Chondrocyte (in vitro differentiated cells): Measurements from ENCODE around the gene ZNF423. TPM values are rescaled to one million over a fixed set of nuclear protein-coding genes. Genes with fewer than 3 reads are reported as not detected.

Experiments used
- DNase-seq: peaks from one replicate; pipeline ENCODE4 v3.0.0; 2021; ENCODE audit warnings: mixed read lengths, low spot score
- H3K27ac Mint-ChIP-seq: one replicate; pipeline ENCODE4 v1.8.0; 2021; ENCODE audit warnings: mild to moderate bottlenecking, moderate library complexity, mixed read lengths; ENCODE audit not compliant: unreplicated experiment
- H3K27me3 Mint-ChIP-seq: 2 replicates; pipeline ENCODE4 v1.8.0; 2021; ENCODE audit warnings: low read depth, mixed read lengths
- H3K36me3 Mint-ChIP-seq: 2 replicates; pipeline ENCODE4 v1.8.0; 2021; ENCODE audit warnings: low read depth, mixed read lengths
- H3K4me1 Mint-ChIP-seq: 2 replicates; pipeline ENCODE4 v1.8.0; 2021; ENCODE audit warnings: low read depth, mild to moderate bottlenecking, mixed read lengths
- H3K4me3 Mint-ChIP-seq: one replicate; pipeline ENCODE4 v1.8.0; 2021; ENCODE audit warnings: mild to moderate bottlenecking, moderate library complexity, mixed read lengths; ENCODE audit not compliant: unreplicated experiment
- H3K9me3 Mint-ChIP-seq: 2 replicates; pipeline ENCODE4 v1.8.0; 2021; ENCODE audit warnings: low read depth, mixed read lengths
- total RNA-seq: library from RNA; stranded (reverse); gene quantifications from 3 replicates; pipeline ENCODE4 v1.2.1, GENCODE V29; 2021
- TF ChIP-seq, protein P1 (sequence below): fragments of 200-600 bp; sonication (generic); IDR thresholded peaks from 2 replicates; pipeline ENCODE4 v1.5.0; 2021; ENCODE audit warnings: antibody characterized with exemption, mild to moderate bottlenecking, moderate library complexity

ZNF423 gene
- total RNA-seq, 1 donor from 2014 or later: 4.7 TPM

DNA sequence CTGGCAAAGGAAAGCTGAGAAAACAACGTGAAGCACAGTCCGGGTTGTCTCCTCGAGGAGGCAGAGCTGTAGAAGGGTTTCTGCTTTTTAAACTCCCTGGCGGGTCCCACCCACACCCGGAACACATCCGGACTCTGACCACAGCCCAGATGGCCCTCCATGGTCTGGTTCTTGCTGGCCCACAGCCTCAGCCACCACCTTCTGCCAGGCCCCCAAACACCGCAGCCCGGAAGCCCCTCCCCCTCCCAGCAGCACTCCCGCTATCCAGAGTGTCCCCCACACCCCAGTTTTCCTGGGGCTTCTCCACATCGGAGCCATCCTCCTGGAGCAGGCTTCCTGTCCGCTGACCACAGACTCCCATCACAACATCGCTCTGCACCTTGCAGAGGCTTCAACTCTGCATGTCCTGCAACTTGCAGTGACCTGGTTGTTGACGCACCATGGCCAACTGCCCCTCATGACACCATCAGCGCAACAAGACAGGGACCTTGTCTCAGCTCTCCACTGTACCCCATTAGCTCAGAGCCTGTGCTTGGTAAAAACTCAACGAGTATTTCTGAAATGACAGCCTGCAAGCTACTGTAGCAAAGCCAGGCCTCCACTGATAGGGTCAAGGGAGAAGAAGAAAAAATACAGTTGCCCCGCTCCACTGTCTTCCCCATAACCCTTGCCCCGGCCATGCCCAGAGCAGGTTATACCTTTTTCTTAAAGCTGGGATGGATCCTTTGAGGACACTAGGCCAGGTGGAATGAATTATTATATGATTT is 352.5 kb downstream of the ZNF423 start:
- H3K4me3 Mint-ChIP-seq: no peak overlapping the region
- no peaks in the 10 kb centered on the region for H3K4me1 Mint-ChIP-seq
- TF ChIP-seq, protein P1, sequence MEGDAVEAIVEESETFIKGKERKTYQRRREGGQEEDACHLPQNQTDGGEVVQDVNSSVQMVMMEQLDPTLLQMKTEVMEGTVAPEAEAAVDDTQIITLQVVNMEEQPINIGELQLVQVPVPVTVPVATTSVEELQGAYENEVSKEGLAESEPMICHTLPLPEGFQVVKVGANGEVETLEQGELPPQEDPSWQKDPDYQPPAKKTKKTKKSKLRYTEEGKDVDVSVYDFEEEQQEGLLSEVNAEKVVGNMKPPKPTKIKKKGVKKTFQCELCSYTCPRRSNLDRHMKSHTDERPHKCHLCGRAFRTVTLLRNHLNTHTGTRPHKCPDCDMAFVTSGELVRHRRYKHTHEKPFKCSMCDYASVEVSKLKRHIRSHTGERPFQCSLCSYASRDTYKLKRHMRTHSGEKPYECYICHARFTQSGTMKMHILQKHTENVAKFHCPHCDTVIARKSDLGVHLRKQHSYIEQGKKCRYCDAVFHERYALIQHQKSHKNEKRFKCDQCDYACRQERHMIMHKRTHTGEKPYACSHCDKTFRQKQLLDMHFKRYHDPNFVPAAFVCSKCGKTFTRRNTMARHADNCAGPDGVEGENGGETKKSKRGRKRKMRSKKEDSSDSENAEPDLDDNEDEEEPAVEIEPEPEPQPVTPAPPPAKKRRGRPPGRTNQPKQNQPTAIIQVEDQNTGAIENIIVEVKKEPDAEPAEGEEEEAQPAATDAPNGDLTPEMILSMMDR: no peak
- no peak overlapping the region for H3K27ac Mint-ChIP-seq
- H3K27me3 Mint-ChIP-seq: peaks cover 3% of the 10 kb centered on the region
- peaks cover 2% of the 10 kb centered on the region for H3K36me3 Mint-ChIP-seq
- DNase-seq: peak; percentile 62
- H3K9me3 Mint-ChIP-seq: peaks cover 3% of the 10 kb centered on the region

DNA sequence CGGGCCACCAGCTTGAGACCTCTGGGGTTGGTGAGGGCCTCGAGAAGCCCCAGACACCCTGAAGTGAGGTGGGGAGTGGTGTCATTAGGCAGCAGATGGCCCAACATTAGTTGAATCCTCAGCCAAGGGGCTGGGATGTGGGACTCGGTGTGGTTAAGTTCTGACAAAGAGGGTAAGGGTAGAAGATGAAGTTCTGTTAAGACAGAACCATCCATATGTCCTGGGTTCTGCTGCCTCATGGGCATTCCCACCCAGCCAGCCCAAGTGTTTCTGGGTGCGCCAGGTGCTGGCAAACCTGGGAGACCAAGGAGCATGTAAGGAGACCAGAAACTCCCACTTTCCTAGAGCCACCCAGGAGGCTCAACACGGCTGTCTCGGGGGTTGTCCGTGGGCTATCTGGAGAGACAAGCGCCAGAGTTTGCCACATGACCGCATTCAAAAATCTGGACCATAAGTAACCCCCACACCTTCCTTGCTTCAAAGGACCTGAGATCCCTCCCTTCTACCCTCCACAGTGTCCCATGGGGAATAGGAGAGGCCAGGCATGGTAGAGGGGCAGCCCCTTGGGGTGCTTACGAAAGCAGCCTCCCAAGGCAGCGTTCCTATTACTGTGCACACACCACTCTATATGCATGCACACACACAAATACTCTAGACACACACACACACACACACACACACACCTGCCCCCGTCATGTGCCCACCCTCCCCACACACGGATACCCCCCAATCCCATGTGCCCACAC is 353.6 kb downstream of the ZNF423 start:
- DNase-seq: peak; percentile 52
- TF ChIP-seq, protein P1: no peak
- H3K4me1 Mint-ChIP-seq: no peaks in the 10 kb centered on the region

DNA sequence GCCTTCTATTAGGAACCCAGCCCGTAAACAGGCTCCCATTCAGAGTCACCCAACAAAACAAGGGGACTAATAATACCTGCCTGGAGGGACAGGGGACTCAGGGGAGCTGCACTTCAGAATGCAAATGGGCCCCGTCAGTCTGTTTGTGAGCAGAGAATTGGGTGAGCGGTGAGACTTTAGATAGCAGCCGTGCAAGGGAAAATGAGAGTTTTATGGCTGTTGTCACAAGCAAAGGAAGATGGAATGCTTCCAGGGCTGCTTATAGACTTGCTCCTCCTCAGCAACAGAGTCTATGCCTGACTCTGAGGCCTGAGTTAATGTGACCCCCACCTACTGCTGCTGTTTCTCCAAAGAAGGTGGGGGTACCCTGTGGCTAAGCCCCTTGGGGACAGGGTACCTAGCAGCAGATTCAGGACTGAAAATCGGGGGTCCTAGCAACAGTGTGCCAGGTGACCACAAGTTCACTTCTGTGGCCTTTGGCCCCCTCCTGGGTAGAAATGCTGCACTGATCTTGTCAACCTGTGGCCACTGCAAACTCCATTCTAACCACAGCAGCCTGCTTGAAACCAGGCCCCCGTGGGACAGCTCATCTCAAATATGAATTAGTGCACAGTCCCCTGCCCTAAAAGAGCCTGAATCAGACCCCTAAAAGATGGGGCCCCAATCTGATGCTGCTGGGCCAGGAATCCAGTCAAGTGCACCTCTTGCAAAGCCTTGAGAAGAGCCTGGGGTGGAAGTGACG is 355.9 kb downstream of the ZNF423 start:
- H3K27ac Mint-ChIP-seq: no peak overlapping the region
- no peaks in the 10 kb centered on the region for H3K4me1 Mint-ChIP-seq
- H3K27me3 Mint-ChIP-seq: peaks cover 3% of the 10 kb centered on the region
- DNase-seq: peak; percentile 15
- TF ChIP-seq, protein P1: no peak
- H3K9me3 Mint-ChIP-seq: no peaks in the 10 kb centered on the region
- H3K36me3 Mint-ChIP-seq: no peaks in the 10 kb centered on the region
- no peak overlapping the region for H3K4me3 Mint-ChIP-seq

More for the DNA sequence above, 353.6 kb downstream of the ZNF423 start:
- Mint-ChIP-seq H3K9me3 (peaks cover 3% of the 10 kb centered on the region), H3K4me3 (no peak overlapping the region), H3K36me3 (peaks cover 2% of the 10 kb centered on the region), H3K27ac (no peak overlapping the region), H3K27me3 (peaks cover 3% of the 10 kb centered on the region)

DNA sequence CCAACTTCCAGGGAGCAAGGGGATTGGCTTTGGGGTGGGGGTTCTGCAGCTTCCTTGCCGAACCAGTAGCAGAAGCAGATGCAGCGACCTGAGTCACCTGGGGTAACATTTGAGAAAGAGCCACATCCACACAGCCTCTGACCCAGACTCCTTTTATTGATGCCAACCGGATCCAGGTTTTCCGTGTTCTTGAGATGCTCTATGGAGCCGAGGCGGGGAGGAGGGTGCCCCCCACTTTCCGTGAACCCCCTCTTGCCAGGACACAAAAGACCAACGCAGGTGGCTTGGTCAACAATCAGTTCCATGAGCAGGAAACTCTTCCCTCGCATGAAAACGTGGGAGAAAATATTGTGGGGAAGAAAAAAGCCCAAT is 356.5 kb downstream of the ZNF423 start:
- Mint-ChIP-seq H3K27ac (no peak overlapping the region), H3K27me3 (peaks cover 2% of the 10 kb centered on the region), H3K4me3 (no peak overlapping the region), H3K9me3 (no peaks in the 10 kb centered on the region), H3K4me1 (no peaks in the 10 kb centered on the region), H3K36me3 (no peaks in the 10 kb centered on the region)
- no peak for DNase-seq
- TF ChIP-seq, protein P1: no peak
